Measurements from ENCODE around the gene TP53BP2.

- TF ChIP-seq SP1 (IDR thresholded peaks at IDR 0.05): no peak
- no peak for TF ChIP-seq PKNOX1 (IDR thresholded peaks at IDR 0.05)
These were observed 7.5 kb upstream of the TP53BP2 start for GRCh38 chr1:223853275-223853674.

Data from HEK293T (cell line).